ENCODE measurements around the gene KIAA1614. TPM values are rescaled to one million over a fixed set of nuclear protein-coding genes. Genes with fewer than 3 reads are reported as not detected.

Gene KIAA1614
- total RNA-seq, 1 experiment from 2014 or later, result 3.3 TPM

DNA sequence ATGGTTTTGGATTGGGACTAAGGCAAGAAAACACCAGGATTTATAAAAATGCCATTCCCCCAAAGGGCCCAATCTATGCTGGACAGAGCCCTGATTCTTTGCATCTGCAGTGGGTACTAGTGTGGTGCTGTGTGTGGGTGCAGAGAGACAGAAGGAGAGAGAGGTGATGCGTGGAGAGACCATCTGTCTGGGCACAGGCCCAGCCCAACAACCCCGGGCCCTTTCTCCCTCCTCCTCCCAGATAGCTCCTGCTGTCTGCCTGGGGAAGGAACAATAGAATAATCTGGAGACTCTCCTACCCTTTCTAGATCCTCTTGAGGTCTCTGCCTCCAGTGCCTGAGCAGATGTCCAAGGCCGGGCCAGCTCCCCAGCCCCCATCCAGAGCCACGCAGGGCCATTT is 15.1 kb downstream of the KIAA1614 start (continued):
- no peak for TF ChIP-seq KAT7 (CRISPR knock-in tag; IDR thresholded peaks at IDR 0.05; ENCODE audit: borderline replicate concordance)
- TF ChIP-seq, protein P1, sequence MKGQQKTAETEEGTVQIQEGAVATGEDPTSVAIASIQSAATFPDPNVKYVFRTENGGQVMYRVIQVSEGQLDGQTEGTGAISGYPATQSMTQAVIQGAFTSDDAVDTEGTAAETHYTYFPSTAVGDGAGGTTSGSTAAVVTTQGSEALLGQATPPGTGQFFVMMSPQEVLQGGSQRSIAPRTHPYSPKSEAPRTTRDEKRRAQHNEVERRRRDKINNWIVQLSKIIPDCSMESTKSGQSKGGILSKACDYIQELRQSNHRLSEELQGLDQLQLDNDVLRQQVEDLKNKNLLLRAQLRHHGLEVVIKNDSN (CRISPR knock-in tag; IDR thresholded peaks at IDR 0.05), result no peak

DNA sequence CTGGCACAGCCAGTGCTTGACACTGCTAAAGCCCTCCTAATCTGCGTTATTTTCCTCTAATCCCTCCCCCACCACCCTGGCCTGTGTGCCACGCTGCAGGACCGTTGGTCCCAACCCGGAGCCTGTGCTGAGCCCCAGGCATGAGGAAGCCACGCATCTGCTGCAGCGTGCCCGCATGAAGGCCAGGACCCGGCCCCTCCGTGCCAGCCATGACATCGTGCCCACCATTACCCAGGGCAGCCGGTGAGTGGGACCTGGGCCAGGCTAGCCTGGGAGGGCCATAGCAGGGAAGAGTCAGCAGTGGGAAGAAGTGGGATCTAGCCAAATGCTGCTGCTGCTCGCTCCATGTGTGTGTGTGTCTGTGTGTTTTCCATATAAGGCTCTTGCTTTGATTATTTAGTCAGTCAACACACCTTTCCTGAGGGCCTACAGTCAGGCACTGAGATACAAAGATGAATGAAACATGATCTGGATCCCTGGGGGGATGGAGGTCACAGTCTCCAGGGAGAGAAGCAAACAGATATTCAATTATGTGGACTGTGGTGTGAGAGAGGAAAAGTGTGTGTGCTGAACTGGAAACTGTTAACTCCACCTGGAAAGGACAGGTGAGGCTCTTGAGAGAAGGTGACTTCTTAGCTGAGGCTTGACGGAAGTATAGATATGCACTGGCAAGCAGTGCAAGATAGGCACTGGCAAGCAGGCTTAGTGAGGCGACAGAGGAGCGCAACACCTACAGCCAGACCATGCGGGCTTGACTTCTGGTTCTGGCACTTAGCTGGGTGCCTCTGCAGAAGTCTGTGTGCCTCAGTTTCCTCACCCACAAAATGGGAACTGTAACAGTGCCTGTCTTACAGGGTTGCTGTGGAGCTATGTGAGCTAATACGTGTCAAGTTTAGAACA is 15.9 kb downstream of the KIAA1614 start:
- Mint-ChIP-seq H3K27ac (no peak overlapping the region), H3K36me3 (no peaks in the 10 kb centered on the region), H3K4me1 (peaks cover 55% of the 10 kb centered on the region), H3K9me3 (no peaks in the 10 kb centered on the region), H3K4me3 (no peak overlapping the region), H3K27me3 (ENCODE audit: low read depth) (no peaks in the 10 kb centered on the region)
- DNase-seq (ENCODE audit: low spot score) (no peak), ATAC-seq (no peak)
- ChIA-PET POLR2A (no interaction called here), CTCF (interaction anchor here (1.3 to 3.0 kb wide), 2 partner anchors 8 to 47 kb away, joined by 4 to 22 read pairs; no protein-coding TSS in a partner anchor)
- no peak for TF ChIP-seq ZNF396 (CRISPR knock-in tag; IDR thresholded peaks at IDR 0.05; ENCODE audit: borderline replicate concordance)
- 0 out of 2 replicates have a peak, but pooled peaks have one; percentile 10 for TF ChIP-seq ZNF121 (CRISPR knock-in tag; IDR thresholded peaks at IDR 0.05)

DNA sequence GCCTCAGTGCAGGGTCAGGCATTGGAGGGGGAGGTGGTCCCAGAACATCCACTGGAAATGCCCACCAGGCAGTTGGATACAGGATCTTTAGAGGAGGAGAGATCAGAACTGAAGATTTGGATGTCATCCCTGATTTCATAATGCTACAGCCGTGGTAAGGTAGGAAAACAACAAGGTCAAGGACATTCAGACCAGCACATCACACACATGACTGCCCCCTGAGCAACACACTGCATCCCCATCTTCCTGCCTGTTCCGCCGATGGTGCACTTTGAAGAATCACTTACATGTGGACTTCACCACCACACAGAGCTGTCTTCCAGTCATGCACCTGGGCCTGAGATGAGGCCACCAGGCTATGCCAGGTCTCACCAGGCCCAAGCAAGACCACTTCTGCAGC is 16.7 kb downstream of the KIAA1614 start:
- peaks cover 47% of the 10 kb centered on the region for H3K4me1 Mint-ChIP-seq
- H3K36me3 Mint-ChIP-seq, result no peaks in the 10 kb centered on the region
- ATAC-seq (no peak), DNase-seq (ENCODE audit: low spot score) (no peak)
- no peaks in the 10 kb centered on the region for H3K27me3 Mint-ChIP-seq (ENCODE audit: low read depth)
- no peaks in the 10 kb centered on the region for H3K9me3 Mint-ChIP-seq
- no peak overlapping the region for H3K27ac Mint-ChIP-seq
- POLR2A ChIA-PET, result no interaction called here
- TF ChIP-seq, protein P2, sequence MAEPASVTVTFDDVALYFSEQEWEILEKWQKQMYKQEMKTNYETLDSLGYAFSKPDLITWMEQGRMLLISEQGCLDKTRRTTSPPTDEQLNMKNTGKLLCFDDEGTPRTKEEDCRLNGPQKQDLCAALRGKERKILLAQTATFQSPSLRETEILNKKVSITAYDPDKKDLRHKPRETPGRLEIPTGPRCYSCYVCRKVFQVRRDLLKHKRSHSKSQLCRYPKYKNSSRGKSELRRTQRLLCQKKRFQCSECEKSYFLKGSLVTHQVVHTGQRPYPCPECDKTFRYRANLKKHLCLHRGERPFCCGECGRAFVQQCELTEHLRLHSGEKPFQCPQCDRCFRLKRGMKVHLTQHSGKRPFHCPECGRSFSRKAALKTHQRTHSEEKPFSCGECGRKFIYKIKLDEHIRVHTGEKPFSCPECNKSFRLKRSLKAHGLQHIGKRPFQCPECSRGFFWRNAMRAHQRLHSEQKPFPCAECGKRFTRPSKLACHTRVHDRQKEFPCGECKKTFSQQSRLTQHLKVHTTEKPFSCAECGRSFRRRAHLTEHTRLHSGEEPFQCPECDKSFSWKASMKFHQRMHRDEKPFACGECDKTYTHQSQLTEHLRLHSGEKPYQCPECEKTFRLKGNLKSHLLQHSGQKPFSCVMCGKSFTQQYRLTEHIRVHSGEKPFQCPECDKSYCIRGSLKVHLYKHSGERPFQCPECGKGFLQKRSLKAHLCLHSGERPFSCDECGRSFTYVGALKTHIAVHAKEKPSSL (CRISPR knock-in tag; conservative IDR thresholded peaks at IDR 0.05), result no peak
- no peak for TF ChIP-seq TP53 (CRISPR knock-in tag; IDR thresholded peaks at IDR 0.05)
- CTCF ChIA-PET, result interaction anchor here (1.3 kb wide), 1 partner anchor 9 kb away, joined by 4 read pairs; no protein-coding TSS in a partner anchor
- no peak overlapping the region for H3K4me3 Mint-ChIP-seq

DNA sequence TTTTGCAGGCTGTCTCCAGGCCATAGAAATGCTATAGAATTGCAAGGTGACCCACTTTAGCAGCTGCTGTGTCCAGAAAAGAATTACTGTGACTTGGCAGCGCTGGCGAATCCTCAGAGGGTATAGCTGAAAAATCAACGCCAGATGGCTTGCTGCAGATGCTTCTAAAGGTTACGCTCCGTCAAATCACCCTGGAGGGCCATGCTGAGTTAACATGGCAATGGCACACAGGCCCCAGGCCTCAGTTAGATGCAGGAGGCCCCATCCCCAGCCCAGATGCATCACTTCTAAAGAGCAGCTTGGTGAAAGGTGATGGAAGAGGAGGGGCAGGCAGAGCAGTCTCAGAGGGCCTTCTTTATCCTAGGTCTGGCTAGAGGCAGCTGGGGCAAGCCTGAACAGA is 18.0 kb downstream of the KIAA1614 start:
- ATAC-seq (no peak), DNase-seq (ENCODE audit: low spot score) (no peak)
- Mint-ChIP-seq H3K4me3 (no peak overlapping the region), H3K4me1 (peaks cover 36% of the 10 kb centered on the region), H3K27me3 (ENCODE audit: low read depth) (no peaks in the 10 kb centered on the region), H3K27ac (no peak overlapping the region; the same call in 1 of the 2 replicates), H3K9me3 (no peaks in the 10 kb centered on the region), H3K36me3 (no peaks in the 10 kb centered on the region)
- POLR2A ChIA-PET, result no interaction called here
- CTCF ChIA-PET, result interaction anchor here (1.6 to 1.7 kb wide), 2 partner anchors 8 to 10 kb away, joined by 4 to 8 read pairs; no protein-coding TSS in a partner anchor
- TF ChIP-seq GABPB1 (CRISPR knock-in tag; IDR thresholded peaks at IDR 0.05) (no peak), FOXJ3 (CRISPR knock-in tag; IDR thresholded peaks at IDR 0.05; ENCODE audit: borderline replicate concordance) (no peak), TEAD1 (CRISPR knock-in tag; IDR thresholded peaks at IDR 0.05) (no peak), TCF7 (CRISPR knock-in tag; IDR thresholded peaks at IDR 0.05; ENCODE audit: low read depth) (no peak), ZNF416 (CRISPR knock-in tag; IDR thresholded peaks at IDR 0.05) (no peak)
- TF ChIP-seq, protein P3, sequence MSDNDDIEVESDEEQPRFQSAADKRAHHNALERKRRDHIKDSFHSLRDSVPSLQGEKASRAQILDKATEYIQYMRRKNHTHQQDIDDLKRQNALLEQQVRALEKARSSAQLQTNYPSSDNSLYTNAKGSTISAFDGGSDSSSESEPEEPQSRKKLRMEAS (CRISPR knock-in tag; IDR thresholded peaks at IDR 0.05), result no peak
- TF ChIP-seq, protein P4, sequence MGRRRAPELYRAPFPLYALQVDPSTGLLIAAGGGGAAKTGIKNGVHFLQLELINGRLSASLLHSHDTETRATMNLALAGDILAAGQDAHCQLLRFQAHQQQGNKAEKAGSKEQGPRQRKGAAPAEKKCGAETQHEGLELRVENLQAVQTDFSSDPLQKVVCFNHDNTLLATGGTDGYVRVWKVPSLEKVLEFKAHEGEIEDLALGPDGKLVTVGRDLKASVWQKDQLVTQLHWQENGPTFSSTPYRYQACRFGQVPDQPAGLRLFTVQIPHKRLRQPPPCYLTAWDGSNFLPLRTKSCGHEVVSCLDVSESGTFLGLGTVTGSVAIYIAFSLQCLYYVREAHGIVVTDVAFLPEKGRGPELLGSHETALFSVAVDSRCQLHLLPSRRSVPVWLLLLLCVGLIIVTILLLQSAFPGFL (CRISPR knock-in tag; IDR thresholded peaks at IDR 0.05; ENCODE audit: borderline replicate concordance), result no peak
- TF ChIP-seq, protein P2 (CRISPR knock-in tag; conservative IDR thresholded peaks at IDR 0.05), result no peak
- TF ChIP-seq, protein P5, sequence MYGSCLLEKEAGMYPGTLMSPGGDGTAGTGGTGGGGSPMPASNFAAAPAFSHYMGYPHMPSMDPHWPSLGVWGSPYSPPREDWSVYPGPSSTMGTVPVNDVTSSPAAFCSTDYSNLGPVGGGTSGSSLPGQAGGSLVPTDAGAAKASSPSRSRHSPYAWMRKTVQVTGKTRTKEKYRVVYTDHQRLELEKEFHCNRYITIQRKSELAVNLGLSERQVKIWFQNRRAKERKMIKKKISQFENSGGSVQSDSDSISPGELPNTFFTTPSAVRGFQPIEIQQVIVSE (CRISPR knock-in tag; IDR thresholded peaks at IDR 0.05; ENCODE audit: borderline replicate concordance), result no peak
